HEK293 (cell line): ENCODE measurements around the gene TBC1D22A.
A peak's percentile ranks its signal among the peaks of the same experiment; 100 is the strongest.

ENCODE experiments used
- ATF2 ChIP-seq: fragments of 450-650 bp; formaldehyde crosslinking; IDR thresholded peaks from 2 replicates; pipeline ENCODE4 v1.5.1; 2016; ENCODE audit warnings: missing biosample characterization, missing genetic modification characterization, low read depth
- BCL11A ChIP-seq: fragments of 450-650 bp; formaldehyde crosslinking; IDR thresholded peaks from 2 replicates; pipeline ENCODE4 v1.5.1; 2016; ENCODE audit warnings: low read depth, missing biosample characterization, missing genetic modification characterization
- GFI1B ChIP-seq: fragments of 450-650 bp; formaldehyde crosslinking; IDR thresholded peaks from 2 replicates; pipeline ENCODE4 v1.5.1; 2016; ENCODE audit warnings: missing biosample characterization, missing genetic modification characterization
- GLIS1 ChIP-seq: fragments of 450-650 bp; formaldehyde crosslinking; IDR thresholded peaks from 2 replicates; pipeline ENCODE4 v1.5.1; 2016; ENCODE audit warnings: missing biosample characterization, missing genetic modification characterization
- GLIS2 ChIP-seq: fragments of 450-650 bp; formaldehyde crosslinking; IDR thresholded peaks from 2 replicates; pipeline ENCODE4 v1.5.1; 2016; ENCODE audit warnings: missing biosample characterization, missing genetic modification characterization
- HIC1 ChIP-seq: fragments of 450-650 bp; formaldehyde crosslinking; IDR thresholded peaks from 2 replicates; pipeline ENCODE4 v1.5.1; 2016; ENCODE audit warnings: missing biosample characterization, missing genetic modification characterization
- TRIM28 ChIP-seq: IDR thresholded peaks from 2 replicates; pipeline ENCODE4 v1.6.1; 2011; ENCODE audit warnings: low read length, control low read depth, borderline replicate concordance
- YY1 ChIP-seq: fragments of 450-650 bp; formaldehyde crosslinking; IDR thresholded peaks from 2 replicates; pipeline ENCODE4 v1.5.1; 2018; ENCODE audit warnings: missing biosample characterization, missing genetic modification characterization
- ZBTB10 ChIP-seq: fragments of 450-650 bp; formaldehyde crosslinking; IDR thresholded peaks from 2 replicates; pipeline ENCODE4 v1.5.1; 2016; ENCODE audit warnings: missing biosample characterization, missing genetic modification characterization
- ZBTB49 ChIP-seq: fragments of 450-650 bp; formaldehyde crosslinking; IDR thresholded peaks from 2 replicates; pipeline ENCODE4 v1.5.1; 2016; ENCODE audit warnings: missing biosample characterization, missing genetic modification characterization, low read depth
- ZFP3 ChIP-seq: fragments of 450-650 bp; formaldehyde crosslinking; IDR thresholded peaks from 2 replicates; pipeline ENCODE4 v1.5.1; 2016; ENCODE audit warnings: low read depth, missing biosample characterization, missing genetic modification characterization
- ZNF146 ChIP-seq: fragments of 450-650 bp; formaldehyde crosslinking; IDR thresholded peaks from 2 replicates; pipeline ENCODE4 v1.5.1; 2016; ENCODE audit warnings: missing biosample characterization, missing genetic modification characterization
- ZNF266 ChIP-seq: fragments of 450-650 bp; formaldehyde crosslinking; IDR thresholded peaks from 2 replicates; pipeline ENCODE4 v1.5.1; 2016; ENCODE audit warnings: missing biosample characterization, missing genetic modification characterization, low read depth
- ZNF335 ChIP-seq: fragments of 450-650 bp; formaldehyde crosslinking; conservative IDR thresholded peaks from 2 replicates; pipeline ENCODE4 v1.5.1; 2016; ENCODE audit warnings: missing biosample characterization, missing genetic modification characterization
- ZNF354C ChIP-seq: fragments of 450-650 bp; formaldehyde crosslinking; IDR thresholded peaks from 2 replicates; pipeline ENCODE4 v1.5.1; 2016; ENCODE audit warnings: missing biosample characterization, missing genetic modification characterization, low read depth, borderline replicate concordance
- ZNF391 ChIP-seq: fragments of 450-650 bp; formaldehyde crosslinking; IDR thresholded peaks from 2 replicates; pipeline ENCODE4 v1.5.1; 2016; ENCODE audit warnings: low read depth, missing biosample characterization, missing genetic modification characterization, borderline replicate concordance
- ZNF404 ChIP-seq: fragments of 450-650 bp; formaldehyde crosslinking; IDR thresholded peaks from 2 replicates; pipeline ENCODE4 v1.5.1; 2017; ENCODE audit warnings: missing biosample characterization, missing genetic modification characterization
- ZNF423 ChIP-seq: fragments of 450-650 bp; formaldehyde crosslinking; IDR thresholded peaks from 2 replicates; pipeline ENCODE4 v1.5.1; 2016; ENCODE audit warnings: missing biosample characterization, missing genetic modification characterization
- ZNF48 ChIP-seq: fragments of 450-650 bp; formaldehyde crosslinking; IDR thresholded peaks from 2 replicates; pipeline ENCODE4 v1.5.1; 2016; ENCODE audit warnings: missing biosample characterization, missing genetic modification characterization
- ZNF621 ChIP-seq: fragments of 450-650 bp; formaldehyde crosslinking; IDR thresholded peaks from 2 replicates; pipeline ENCODE4 v1.5.1; 2017; ENCODE audit warnings: missing biosample characterization, missing genetic modification characterization
- ZSCAN18 ChIP-seq: fragments of 450-650 bp; formaldehyde crosslinking; IDR thresholded peaks from 2 replicates; pipeline ENCODE4 v1.5.1; 2016; ENCODE audit warnings: missing biosample characterization, missing genetic modification characterization
- ZSCAN4 ChIP-seq: fragments of 450-650 bp; formaldehyde crosslinking; IDR thresholded peaks from 2 replicates; pipeline ENCODE4 v1.5.1; 2017; ENCODE audit warnings: missing biosample characterization, missing genetic modification characterization

Gene TBC1D22A

GRCh38 chr22:47221840-47222615 lies 459.6 kb downstream of the TBC1D22A start (continued):
- TF ChIP-seq ZSCAN18 (no peak), ZBTB49 (tag by site-specific recombination) (no peak), HIC1 (tag by site-specific recombination) (peak; percentile 60; the same call in 1 of the 2 replicates), ZBTB10 (tag by site-specific recombination) (no peak), ZNF146 (tag by site-specific recombination) (no peak), ZNF404 (no peak), GLIS1 (tag by site-specific recombination) (peak; percentile 97), ZSCAN4 (tag by site-specific recombination) (no peak), ZNF621 (no peak), ZNF48 (tag by site-specific recombination) (no peak), ZNF266 (tag by site-specific recombination) (no peak), ZNF423 (tag by site-specific recombination) (peak; percentile 47; the same call in 1 of the 2 replicates), BCL11A (tag by site-specific recombination) (0 out of 2 replicates have a peak, but pooled peaks have one; percentile 36), ATF2 (tag by site-specific recombination) (no peak), GLIS2 (tag by site-specific recombination) (peak; percentile 45; the same call in 1 of the 2 replicates), TRIM28 (peak; percentile 28; the same call in 1 of the 2 replicates), ZNF391 (tag by site-specific recombination) (no peak), ZNF335 (tag by site-specific recombination) (no peak), GFI1B (peak; percentile 39; the same call in 1 of the 2 replicates), YY1 (tag by site-specific recombination) (no peak; the same call in 1 of the 2 replicates), ZFP3 (tag by site-specific recombination) (no peak), ZNF354C (tag by site-specific recombination) (no peak)
- TF ChIP-seq, all 188 proteins: peak for 25
